Measurements from ENCODE around the gene NR3C2. TPM values are rescaled to one million over a fixed set of nuclear protein-coding genes. Genes with fewer than 3 reads are reported as not detected.

Gene NR3C2
- total and polyA plus RNA-seq, 8 donors = 2.0 to 36.4 (median 16.9) TPM

DNA sequence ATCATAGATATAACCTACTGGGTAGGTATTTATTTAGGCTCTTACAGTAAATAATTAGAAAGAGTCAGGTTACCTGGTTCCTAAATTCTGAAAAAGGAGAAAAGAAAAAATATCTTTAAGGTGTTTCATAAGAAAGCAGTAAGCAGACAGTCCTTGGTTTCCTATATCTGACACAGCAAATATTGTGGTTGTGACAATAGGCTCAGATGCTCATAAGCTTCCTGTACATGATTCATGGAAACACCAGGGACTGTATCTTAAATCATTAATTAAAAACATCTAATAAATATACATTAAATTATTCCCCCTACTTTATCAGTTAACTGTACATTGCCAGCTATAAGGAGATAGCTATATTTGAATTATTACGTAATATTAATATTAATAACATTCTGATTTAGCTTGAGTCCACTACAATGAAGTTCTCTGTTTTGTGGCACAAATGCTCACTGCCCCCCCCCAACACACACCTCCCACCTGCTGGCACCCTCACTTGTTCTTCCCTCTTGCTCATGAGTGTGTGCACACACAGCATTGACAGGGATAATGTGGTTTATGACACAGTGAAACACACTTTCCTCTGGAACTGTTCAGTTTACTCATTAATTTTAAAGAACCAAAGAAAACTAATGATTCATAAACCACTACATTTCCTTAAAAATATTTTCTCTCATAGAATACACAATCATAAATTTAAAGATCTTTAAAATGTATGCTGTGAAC is 187.4 kb downstream of the NR3C2 start:
- no peaks in the 10 kb centered on the region for H3K27me3 ChIP-seq
- H3K27ac ChIP-seq = no peak overlapping the region
- TF ChIP-seq POLR2A (IDR thresholded peaks at IDR 0.05) = no peak
- TF ChIP-seq EP300 (IDR thresholded peaks at IDR 0.05) = no peak
- TF ChIP-seq CTCF (IDR thresholded peaks at IDR 0.05) = no peak
- TF ChIP-seq POLR2AphosphoS5 (IDR thresholded peaks at IDR 0.05) = no peak
- H3K9me3 ChIP-seq = no peaks in the 10 kb centered on the region
- no peak for DNase-seq
- WGBS, 5 donors = 66 to 86% (median 69%) methylated on average over 1 of the region's 1 CpG
- H3K36me3 ChIP-seq = no peaks in the 10 kb centered on the region
- no peak overlapping the region for H3K4me3 ChIP-seq
- peaks cover 0 to 14% (median 7%) of the 10 kb centered on the region in 4 donors for H3K4me1 ChIP-seq
- intact Hi-C loops (cut with DNase I; ENCODE audit: low total_unique reads) = no loop called here

DNA sequence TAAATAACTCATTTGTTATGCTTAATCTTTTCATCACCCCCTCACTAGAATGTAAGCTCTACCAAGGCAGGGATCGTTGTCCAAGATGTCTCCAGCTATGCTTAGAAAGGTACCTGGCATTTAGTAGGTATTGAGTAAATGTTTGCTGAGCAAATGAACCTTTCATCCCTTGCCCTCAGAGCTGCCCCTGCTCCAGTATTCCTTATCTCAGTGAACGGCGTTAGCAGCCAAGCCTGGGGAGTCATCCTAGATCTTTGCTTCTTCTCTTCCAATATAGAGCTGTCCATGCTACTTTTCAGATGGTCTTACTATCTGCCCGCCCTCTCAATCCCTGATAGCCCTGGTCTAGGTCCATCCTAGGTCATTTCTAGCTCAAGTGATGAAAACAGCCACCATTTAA is 188.4 kb downstream of the NR3C2 start:
- TF ChIP-seq EP300 (IDR thresholded peaks at IDR 0.05) = no peak
- TF ChIP-seq POLR2AphosphoS5 (IDR thresholded peaks at IDR 0.05) = no peak
- no peak for TF ChIP-seq CTCF (IDR thresholded peaks at IDR 0.05)
- TF ChIP-seq POLR2A (IDR thresholded peaks at IDR 0.05) = no peak
- no peak overlapping the region for H3K27ac ChIP-seq
- H3K9me3 ChIP-seq = no peaks in the 10 kb centered on the region
- DNase-seq = no peak
- no peaks in the 10 kb centered on the region for H3K36me3 ChIP-seq
- WGBS, 5 donors = 47 to 69% (median 50%) methylated on average over 4 of the region's 4 CpGs
- peaks cover 0 to 14% (median 7%) of the 10 kb centered on the region in 4 donors for H3K4me1 ChIP-seq
- intact Hi-C loops (cut with DNase I; ENCODE audit: low total_unique reads) = no loop called here
- H3K27me3 ChIP-seq = no peaks in the 10 kb centered on the region
- no peak overlapping the region for H3K4me3 ChIP-seq

- Histone ChIP-seq H3K27ac (no peak overlapping the region), H3K27me3 (no peaks in the 10 kb centered on the region), H3K9me3 (no peaks in the 10 kb centered on the region), H3K4me3 (no peak overlapping the region), H3K4me1 (peaks cover 0 to 7% (median 2%) of the 10 kb centered on the region in 4 donors), H3K36me3 (no peaks in the 10 kb centered on the region)
- TF ChIP-seq POLR2A (IDR thresholded peaks at IDR 0.05) (no peak), POLR2AphosphoS5 (IDR thresholded peaks at IDR 0.05) (no peak), CTCF (IDR thresholded peaks at IDR 0.05) (no peak), EP300 (IDR thresholded peaks at IDR 0.05) (no peak)
- intact Hi-C loops (cut with DNase I; ENCODE audit: low total_unique reads) = no loop called here
- DNase-seq = no peak
- 66 to 77% (median 76%) methylated on average over 4 of the region's 4 CpGs for WGBS, 5 donors
Measured at GRCh38 chr4:148248824-148249223, 193.4 kb downstream of the NR3C2 start.

DNA sequence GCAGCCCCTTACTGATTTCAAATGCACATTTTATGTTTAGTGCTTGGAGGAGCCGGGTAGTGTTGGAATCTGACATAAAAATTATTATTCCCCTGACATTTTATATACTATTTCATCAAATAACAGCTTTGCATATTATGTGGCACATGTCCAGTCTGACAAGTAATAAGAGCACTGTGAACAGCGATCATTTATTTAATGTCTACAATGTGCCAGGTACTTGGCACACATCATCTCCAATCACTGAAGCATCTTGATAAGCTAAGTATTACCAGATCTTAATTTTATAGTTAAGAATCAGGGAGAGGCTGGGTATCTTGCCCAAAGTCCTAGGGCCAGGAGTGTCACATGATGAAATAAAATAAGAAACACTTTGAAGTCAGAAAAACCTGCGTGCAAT is 197.2 kb downstream of the NR3C2 start:
- no peak for TF ChIP-seq CTCF (IDR thresholded peaks at IDR 0.05)
- H3K4me1 ChIP-seq = no peaks in the 10 kb centered on the region
- no peaks in the 10 kb centered on the region for H3K9me3 ChIP-seq
- intact Hi-C loops (cut with DNase I; ENCODE audit: low total_unique reads) = no loop called here
- no peak for DNase-seq
- no peak overlapping the region for H3K27ac ChIP-seq
- H3K36me3 ChIP-seq = no peaks in the 10 kb centered on the region
- 51 to 78% (median 58%) methylated on average over 3 of the region's 3 CpGs for WGBS, 5 donors
- no peak overlapping the region for H3K4me3 ChIP-seq
- no peaks in the 10 kb centered on the region for H3K27me3 ChIP-seq

Measured in stomach (tissue), 9 donors.